OCI-LY3 (cell line): ENCODE measurements around the gene PPAT.
"Not testable (repeated sequence)": the region's sequence is repeated elsewhere in the genome, so short reads cannot be mapped to it uniquely, and the experiment has no call there.

ENCODE experiments used
- H2AFZ ChIP-seq: fragments of 200-600, 300-600 bp; shearing (Covaris generic); 2 replicates; pipeline ENCODE4 v1.6.0; 2014; ENCODE audit warnings: antibody characterized with exemption, low read depth, low read length
- H3K27ac ChIP-seq: fragments of 200-600, 300-600 bp; sonication (generic); 2 replicates; pipeline ENCODE4 v1.5.1; 2014; ENCODE audit warnings: mild to moderate bottlenecking, low read length, moderate library complexity, mixed read lengths
- H3K27me3 ChIP-seq: fragments of 200-600, 300-600 bp; sonication (generic); 2 replicates; pipeline ENCODE4 v1.6.1; 2014; ENCODE audit warnings: low read depth, low read length, mixed read lengths
- H3K36me3 ChIP-seq: fragments of 200-600, 300-600 bp; sonication (generic); replicated peaks from 2 replicates; pipeline ENCODE3; 2014; ENCODE audit warnings: low read depth, low read length, mixed read lengths
- H3K4me1 ChIP-seq: fragments of 300-600, 200-600 bp; sonication (generic); 2 replicates; pipeline ENCODE4 v1.6.1; 2014; ENCODE audit warnings: low read length, mixed read lengths
- H3K4me2 ChIP-seq: fragments of 200-600, 300-600 bp; sonication (generic); 2 replicates; pipeline ENCODE4 v1.6.1; 2014; ENCODE audit warnings: low read length, mixed read lengths
- H3K4me3 ChIP-seq: fragments of 300-600, 200-600 bp; sonication (generic); 2 replicates; pipeline ENCODE4 v1.5.1; 2014; ENCODE audit warnings: antibody characterized with exemption, mild to moderate bottlenecking, low read length, moderate library complexity
- H3K79me2 ChIP-seq: fragments of 300-600, 200-600 bp; shearing (Covaris generic); 2 replicates; pipeline ENCODE4 v1.6.1; 2014; ENCODE audit warnings: mild to moderate bottlenecking, low read length, mixed read lengths
- H3K9ac ChIP-seq: fragments of 300-600, 200-600 bp; shearing (Covaris generic); 2 replicates; pipeline ENCODE4 v1.6.0; 2014; ENCODE audit warnings: mild to moderate bottlenecking, low read length, moderate library complexity
- H3K9me3 ChIP-seq: fragments of 200-600, 300-600 bp; shearing (Covaris generic); 2 replicates; pipeline ENCODE4 v1.6.1; 2014; ENCODE audit warnings: low read length, mixed read lengths; ENCODE audit not compliant: insufficient read depth
- H4K20me1 ChIP-seq: fragments of 200-600, 300-600 bp; sonication (generic); 2 replicates; pipeline ENCODE4 v1.6.1; 2016; ENCODE audit warnings: low read length, mixed read lengths; ENCODE audit not compliant: insufficient read depth
- EZH2phosphoT487 ChIP-seq: fragments of 200-600 bp; shearing (Covaris generic); IDR thresholded peaks from 2 replicates; pipeline ENCODE4 v1.6.1; 2018; ENCODE audit warnings: antibody characterized with exemption, mixed run types, low read depth
- TF ChIP-seq, protein P1 (sequence below): fragments of 200-600, 300-600 bp; sonication (generic); IDR thresholded peaks from 2 replicates; pipeline ENCODE4 v1.5.1; 2014; ENCODE audit warnings: antibody characterized with exemption, low read length, low read depth

PPAT gene

GRCh38 chr4:56371426-56372220, 63.8 kb downstream of the PPAT start:
- Histone ChIP-seq H3K27ac (no peak overlapping the region), H3K9ac (no peak overlapping the region), H3K4me2 (no peak overlapping the region), H3K4me3 (no peak overlapping the region), H4K20me1 (no peaks in the 10 kb centered on the region), H3K36me3 (peaks cover 3% of the 10 kb centered on the region), H3K79me2 (no peaks in the 10 kb centered on the region), H2AFZ (no peak overlapping the region), H3K9me3 (no peaks in the 10 kb centered on the region), H3K27me3 (no peaks in the 10 kb centered on the region), H3K4me1 (no peaks in the 10 kb centered on the region)
- TF ChIP-seq EZH2phosphoT487, result no peak
- TF ChIP-seq, protein P1, sequence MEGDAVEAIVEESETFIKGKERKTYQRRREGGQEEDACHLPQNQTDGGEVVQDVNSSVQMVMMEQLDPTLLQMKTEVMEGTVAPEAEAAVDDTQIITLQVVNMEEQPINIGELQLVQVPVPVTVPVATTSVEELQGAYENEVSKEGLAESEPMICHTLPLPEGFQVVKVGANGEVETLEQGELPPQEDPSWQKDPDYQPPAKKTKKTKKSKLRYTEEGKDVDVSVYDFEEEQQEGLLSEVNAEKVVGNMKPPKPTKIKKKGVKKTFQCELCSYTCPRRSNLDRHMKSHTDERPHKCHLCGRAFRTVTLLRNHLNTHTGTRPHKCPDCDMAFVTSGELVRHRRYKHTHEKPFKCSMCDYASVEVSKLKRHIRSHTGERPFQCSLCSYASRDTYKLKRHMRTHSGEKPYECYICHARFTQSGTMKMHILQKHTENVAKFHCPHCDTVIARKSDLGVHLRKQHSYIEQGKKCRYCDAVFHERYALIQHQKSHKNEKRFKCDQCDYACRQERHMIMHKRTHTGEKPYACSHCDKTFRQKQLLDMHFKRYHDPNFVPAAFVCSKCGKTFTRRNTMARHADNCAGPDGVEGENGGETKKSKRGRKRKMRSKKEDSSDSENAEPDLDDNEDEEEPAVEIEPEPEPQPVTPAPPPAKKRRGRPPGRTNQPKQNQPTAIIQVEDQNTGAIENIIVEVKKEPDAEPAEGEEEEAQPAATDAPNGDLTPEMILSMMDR, result no peak

DNA sequence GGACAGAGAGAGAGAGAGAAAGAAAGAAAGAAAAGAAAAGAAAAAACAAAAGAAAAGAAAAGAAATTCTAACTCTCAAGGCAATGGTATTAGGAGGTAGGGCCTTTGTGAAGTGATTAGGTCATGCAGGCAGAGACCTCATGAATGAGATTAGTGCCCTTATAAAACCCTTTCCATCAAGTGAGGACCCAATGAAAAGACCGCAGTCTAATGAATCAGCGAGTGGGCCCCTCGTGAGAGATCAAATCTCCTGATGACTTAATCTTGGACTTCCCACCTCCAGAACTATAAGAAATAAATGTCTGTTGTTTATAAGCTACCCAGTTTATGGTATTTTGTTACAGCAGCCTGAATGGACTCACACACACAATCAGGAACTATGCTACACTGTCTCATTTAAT, 65.0 kb downstream of the PPAT start:
- no peak overlapping the region for H3K9ac ChIP-seq
- no peak overlapping the region for H2AFZ ChIP-seq
- no peak overlapping the region for H3K4me3 ChIP-seq
- H3K79me2 ChIP-seq, result no peaks in the 10 kb centered on the region
- H3K27me3 ChIP-seq, result no peaks in the 10 kb centered on the region
- H4K20me1 ChIP-seq, result no peaks in the 10 kb centered on the region
- TF ChIP-seq EZH2phosphoT487, result no peak
- TF ChIP-seq, protein P1, result no peak
- H3K27ac ChIP-seq, result no peak overlapping the region
- H3K4me1 ChIP-seq, result no peaks in the 10 kb centered on the region
- H3K9me3 ChIP-seq, result no peaks in the 10 kb centered on the region
- no peak overlapping the region for H3K4me2 ChIP-seq
- peaks cover 3% of the 10 kb centered on the region for H3K36me3 ChIP-seq

DNA sequence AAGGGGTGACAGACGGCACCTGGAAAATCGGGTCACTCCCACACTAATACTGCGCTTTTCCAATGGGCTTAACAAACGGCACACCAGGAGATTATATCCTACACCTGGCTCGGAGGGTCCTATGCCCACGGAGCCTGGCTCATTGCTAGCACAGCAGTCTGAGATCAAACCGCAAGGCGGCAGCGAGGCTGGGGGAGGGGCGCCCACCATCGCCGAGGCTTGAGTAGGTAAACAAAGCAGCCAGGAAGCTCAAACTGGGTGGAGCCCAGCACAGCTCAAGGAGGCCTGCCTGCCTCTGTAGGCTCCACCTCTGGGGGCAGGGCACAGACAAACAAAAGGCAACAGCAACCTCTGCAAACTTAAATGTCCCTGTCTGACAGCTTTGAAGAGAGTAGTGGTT, 72.4 kb downstream of the PPAT start:
- not testable (repeated sequence) for H3K4me3 ChIP-seq, H3K27ac ChIP-seq, H3K9ac ChIP-seq, H3K4me2 ChIP-seq, H2AFZ ChIP-seq, H3K27me3 ChIP-seq, H3K36me3 ChIP-seq, H3K79me2 ChIP-seq, H4K20me1 ChIP-seq, H3K9me3 ChIP-seq, H3K4me1 ChIP-seq

DNA sequence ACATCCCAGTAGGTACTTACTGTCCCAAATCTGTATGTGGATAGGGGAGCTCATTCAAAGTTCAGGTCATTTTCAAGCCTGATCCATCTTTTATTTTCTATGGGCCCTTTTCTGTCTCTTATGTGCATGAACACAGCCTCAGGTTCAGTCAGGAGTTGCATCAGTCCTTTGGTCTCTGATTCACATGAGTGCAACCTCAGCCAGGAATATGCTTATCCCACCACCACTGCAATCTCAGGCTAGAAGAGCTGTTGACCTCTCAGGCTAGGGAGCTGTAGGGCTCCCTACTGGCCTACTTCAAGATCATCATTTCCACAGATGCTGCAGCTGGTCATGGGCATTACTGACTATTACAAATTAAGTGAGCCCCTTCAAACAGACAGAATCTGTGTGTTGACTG, 75.3 kb downstream of the PPAT start:
- no peak overlapping the region for H3K4me2 ChIP-seq
- no peaks in the 10 kb centered on the region for H3K4me1 ChIP-seq
- no peaks in the 10 kb centered on the region for H3K9me3 ChIP-seq
- H3K36me3 ChIP-seq, result peaks cover 8% of the 10 kb centered on the region
- no peak overlapping the region for H2AFZ ChIP-seq
- no peaks in the 10 kb centered on the region for H3K79me2 ChIP-seq
- no peak overlapping the region for H3K27ac ChIP-seq
- no peaks in the 10 kb centered on the region for H4K20me1 ChIP-seq
- no peak overlapping the region for H3K4me3 ChIP-seq
- TF ChIP-seq EZH2phosphoT487, result no peak
- TF ChIP-seq, protein P1, result no peak
- H3K27me3 ChIP-seq, result no peaks in the 10 kb centered on the region
- no peak overlapping the region for H3K9ac ChIP-seq
